ENCODE data around the gene PDE6B. TPM values are rescaled to one million over a fixed set of nuclear protein-coding genes. Genes with fewer than 3 reads are reported as not detected.

The PDE6B gene
- total RNA-seq, 1 donor from 2014 or later = 2.3 TPM

- H3K27ac Mint-ChIP-seq (ENCODE audit: unreplicated experiment) = no peak overlapping the region
- H3K36me3 Mint-ChIP-seq (ENCODE audit: unreplicated experiment) = peaks cover 10% of the 10 kb centered on the region
- peaks cover 15% of the 10 kb centered on the region for H3K27me3 Mint-ChIP-seq (ENCODE audit: unreplicated experiment)
- no peak overlapping the region for H3K4me3 Mint-ChIP-seq (ENCODE audit: unreplicated experiment)
- DNase-seq = no peak
- peaks cover 25% of the 10 kb centered on the region for H3K9me3 Mint-ChIP-seq (ENCODE audit: unreplicated experiment)
- peaks cover 24% of the 10 kb centered on the region for H3K4me1 Mint-ChIP-seq (ENCODE audit: low read depth, unreplicated experiment)
- TF ChIP-seq, protein P1, sequence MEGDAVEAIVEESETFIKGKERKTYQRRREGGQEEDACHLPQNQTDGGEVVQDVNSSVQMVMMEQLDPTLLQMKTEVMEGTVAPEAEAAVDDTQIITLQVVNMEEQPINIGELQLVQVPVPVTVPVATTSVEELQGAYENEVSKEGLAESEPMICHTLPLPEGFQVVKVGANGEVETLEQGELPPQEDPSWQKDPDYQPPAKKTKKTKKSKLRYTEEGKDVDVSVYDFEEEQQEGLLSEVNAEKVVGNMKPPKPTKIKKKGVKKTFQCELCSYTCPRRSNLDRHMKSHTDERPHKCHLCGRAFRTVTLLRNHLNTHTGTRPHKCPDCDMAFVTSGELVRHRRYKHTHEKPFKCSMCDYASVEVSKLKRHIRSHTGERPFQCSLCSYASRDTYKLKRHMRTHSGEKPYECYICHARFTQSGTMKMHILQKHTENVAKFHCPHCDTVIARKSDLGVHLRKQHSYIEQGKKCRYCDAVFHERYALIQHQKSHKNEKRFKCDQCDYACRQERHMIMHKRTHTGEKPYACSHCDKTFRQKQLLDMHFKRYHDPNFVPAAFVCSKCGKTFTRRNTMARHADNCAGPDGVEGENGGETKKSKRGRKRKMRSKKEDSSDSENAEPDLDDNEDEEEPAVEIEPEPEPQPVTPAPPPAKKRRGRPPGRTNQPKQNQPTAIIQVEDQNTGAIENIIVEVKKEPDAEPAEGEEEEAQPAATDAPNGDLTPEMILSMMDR (IDR thresholded peaks at IDR 0.05; ENCODE audit: partially characterized antibody, unreplicated experiment) = no peak
Measured at GRCh38 chr4:626201-627091, 1.1 kb downstream of the PDE6B start.

- Mint-ChIP-seq H3K4me3 (ENCODE audit: unreplicated experiment) (no peak overlapping the region), H3K9me3 (ENCODE audit: unreplicated experiment) (peaks cover 34% of the 10 kb centered on the region), H3K4me1 (ENCODE audit: low read depth, unreplicated experiment) (peaks cover 24% of the 10 kb centered on the region), H3K27me3 (ENCODE audit: unreplicated experiment) (peaks cover 17% of the 10 kb centered on the region), H3K27ac (ENCODE audit: unreplicated experiment) (no peak overlapping the region), H3K36me3 (ENCODE audit: unreplicated experiment) (peaks cover 7% of the 10 kb centered on the region)
- no peak for DNase-seq
- TF ChIP-seq, protein P1 (IDR thresholded peaks at IDR 0.05; ENCODE audit: partially characterized antibody, unreplicated experiment) = no peak
Measured at GRCh38 chr4:627347-628125, 2.2 kb downstream of the PDE6B start.

- Mint-ChIP-seq H3K27ac (ENCODE audit: unreplicated experiment) (no peak overlapping the region), H3K9me3 (ENCODE audit: unreplicated experiment) (peaks cover 32% of the 10 kb centered on the region), H3K4me3 (ENCODE audit: unreplicated experiment) (no peak overlapping the region), H3K27me3 (ENCODE audit: unreplicated experiment) (peaks cover 15% of the 10 kb centered on the region), H3K4me1 (ENCODE audit: low read depth, unreplicated experiment) (peaks cover 24% of the 10 kb centered on the region), H3K36me3 (ENCODE audit: unreplicated experiment) (peaks cover 11% of the 10 kb centered on the region)
- TF ChIP-seq, protein P1 (IDR thresholded peaks at IDR 0.05; ENCODE audit: partially characterized antibody, unreplicated experiment) = no peak
- no peak for DNase-seq
Measured at GRCh38 chr4:628311-628741, 3.0 kb downstream of the PDE6B start.

DNA sequence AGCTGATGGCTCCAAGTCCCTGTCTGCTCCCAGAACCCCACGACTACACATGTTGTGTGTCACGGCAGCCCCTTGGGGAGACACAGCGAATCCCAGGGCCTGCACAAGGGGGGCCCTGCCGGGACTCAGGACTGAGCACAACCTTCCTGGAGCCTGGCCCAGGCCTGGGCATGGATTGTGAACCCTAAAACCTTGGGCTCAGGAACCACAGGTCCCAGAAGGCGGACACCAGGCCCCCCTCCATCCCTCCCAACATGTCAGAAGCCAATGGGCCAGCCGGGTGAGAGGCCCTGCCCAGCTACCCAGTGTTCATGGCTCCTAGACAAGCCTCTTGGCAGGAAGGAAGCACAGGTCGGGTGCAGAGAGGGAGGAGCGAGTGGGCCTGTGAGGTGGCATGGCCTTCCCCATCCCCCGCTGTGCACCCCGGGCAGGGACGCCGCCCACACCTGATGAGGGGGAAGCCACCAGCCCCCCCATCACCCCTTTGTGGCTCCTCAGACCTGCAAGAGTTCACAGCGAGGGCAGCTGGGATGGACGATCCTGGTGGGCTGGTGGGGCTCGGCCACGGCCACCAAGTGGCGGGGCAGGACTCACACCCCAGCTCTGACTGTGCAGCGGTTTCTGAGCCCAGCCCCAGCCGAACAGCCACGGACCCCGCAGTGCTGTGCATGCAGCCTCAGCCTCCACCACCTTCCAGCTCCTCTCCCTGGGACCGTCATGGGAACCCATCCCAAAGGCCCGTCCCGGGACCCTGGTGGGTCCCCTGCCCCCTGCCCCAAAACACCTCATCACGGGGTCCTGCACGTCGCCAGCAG lies 3.7 kb downstream of the PDE6B start:
- DNase-seq = no peak
- H3K9me3 Mint-ChIP-seq (ENCODE audit: unreplicated experiment) = peaks cover 32% of the 10 kb centered on the region
- TF ChIP-seq, protein P1 (IDR thresholded peaks at IDR 0.05; ENCODE audit: partially characterized antibody, unreplicated experiment) = no peak

More for the DNA sequence above, 3.7 kb downstream of the PDE6B start:
- no peak overlapping the region for H3K4me3 Mint-ChIP-seq (ENCODE audit: unreplicated experiment)
- H3K4me1 Mint-ChIP-seq (ENCODE audit: low read depth, unreplicated experiment) = peaks cover 24% of the 10 kb centered on the region
- peak overlapping the region; percentile 76 for H3K27ac Mint-ChIP-seq (ENCODE audit: unreplicated experiment)
- peaks cover 15% of the 10 kb centered on the region for H3K27me3 Mint-ChIP-seq (ENCODE audit: unreplicated experiment)
- peaks cover 11% of the 10 kb centered on the region for H3K36me3 Mint-ChIP-seq (ENCODE audit: unreplicated experiment)
